Measurements from ENCODE around the gene MAP3K7CL. TPM values are rescaled to one million over a fixed set of nuclear protein-coding genes. Genes with fewer than 3 reads are reported as not detected.

Gene MAP3K7CL
- total RNA-seq, 1 experiment from 2014 or later = 0.15 TPM

GRCh38 chr21:29190923-29191331, 60.5 kb downstream of the MAP3K7CL start:
- DNase-seq (ENCODE audit: low spot score) (no peak), ATAC-seq (no peak)
- no peak overlapping the region for H3K4me3 Mint-ChIP-seq
- H3K36me3 Mint-ChIP-seq = no peaks in the 10 kb centered on the region
- ChIA-PET CTCF (no interaction called here), POLR2A (no interaction called here)
- peaks cover 32% of the 10 kb centered on the region for H3K4me1 Mint-ChIP-seq
- peaks cover 20% of the 10 kb centered on the region for H3K27me3 Mint-ChIP-seq (ENCODE audit: low read depth)
- no peaks in the 10 kb centered on the region for H3K9me3 Mint-ChIP-seq
- H3K27ac Mint-ChIP-seq = no peak overlapping the region
- no peak for TF ChIP-seq ZNF425 (CRISPR knock-in tag; conservative IDR thresholded peaks at IDR 0.05)
- TF ChIP-seq PRDM15 (CRISPR knock-in tag; IDR thresholded peaks at IDR 0.05) = no peak
- no peak for TF ChIP-seq TEAD1 (CRISPR knock-in tag; IDR thresholded peaks at IDR 0.05)
- TF ChIP-seq USF2 (CRISPR knock-in tag; IDR thresholded peaks at IDR 0.05) = no peak
- TF ChIP-seq TCF7 (CRISPR knock-in tag; IDR thresholded peaks at IDR 0.05; ENCODE audit: low read depth) = no peak
- TF ChIP-seq TEAD4 (CRISPR knock-in tag; IDR thresholded peaks at IDR 0.05) = no peak
- no peak for TF ChIP-seq SP1 (CRISPR knock-in tag; conservative IDR thresholded peaks at IDR 0.05)
- TF ChIP-seq AR (CRISPR knock-in tag; IDR thresholded peaks at IDR 0.05) = no peak
- no peak for TF ChIP-seq MYBL2 (CRISPR knock-in tag; IDR thresholded peaks at IDR 0.05)

- CTCF ChIA-PET = interaction anchor here (0.6 kb wide), 1 partner anchor 180 kb away, joined by 3 read pairs; no protein-coding TSS in a partner anchor
- Mint-ChIP-seq H3K27ac (0 out of 2 replicates have a peak overlapping the region, but pooled peaks have one; percentile 20), H3K36me3 (peaks cover 5% of the 10 kb centered on the region; the same call in 1 of the 2 replicates), H3K4me1 (peaks cover 37% of the 10 kb centered on the region), H3K9me3 (peaks cover 12% of the 10 kb centered on the region), H3K27me3 (ENCODE audit: low read depth) (peaks cover 3% of the 10 kb centered on the region; the same call in 1 of the 2 replicates), H3K4me3 (no peak overlapping the region)
- DNase-seq (ENCODE audit: low spot score) (no peak), ATAC-seq (no peak)
- POLR2A ChIA-PET = no interaction called here
- TF ChIP-seq SP1 (CRISPR knock-in tag; conservative IDR thresholded peaks at IDR 0.05) (no peak), NR1H2 (CRISPR knock-in tag; IDR thresholded peaks at IDR 0.05) (no peak), TEAD1 (CRISPR knock-in tag; IDR thresholded peaks at IDR 0.05) (no peak), FOXK1 (CRISPR knock-in tag; IDR thresholded peaks at IDR 0.05) (no peak), SOX15 (CRISPR knock-in tag; IDR thresholded peaks at IDR 0.05) (no peak), CBFB (CRISPR knock-in tag; IDR thresholded peaks at IDR 0.05; ENCODE audit: low read depth) (no peak), FOXJ3 (CRISPR knock-in tag; IDR thresholded peaks at IDR 0.05; ENCODE audit: borderline replicate concordance) (no peak), EMX1 (CRISPR knock-in tag; IDR thresholded peaks at IDR 0.05) (no peak), CREB1 (CRISPR knock-in tag; IDR thresholded peaks at IDR 0.05) (no peak), TEAD4 (CRISPR knock-in tag; IDR thresholded peaks at IDR 0.05) (no peak), USF1 (CRISPR knock-in tag; IDR thresholded peaks at IDR 0.05) (no peak), ZNF425 (CRISPR knock-in tag; conservative IDR thresholded peaks at IDR 0.05) (no peak), MYBL2 (CRISPR knock-in tag; IDR thresholded peaks at IDR 0.05) (no peak), KAT7 (CRISPR knock-in tag; IDR thresholded peaks at IDR 0.05; ENCODE audit: borderline replicate concordance) (no peak), ZNF396 (CRISPR knock-in tag; IDR thresholded peaks at IDR 0.05; ENCODE audit: borderline replicate concordance) (no peak), NFATC4 (CRISPR knock-in tag; IDR thresholded peaks at IDR 0.05) (no peak), JUN (CRISPR knock-in tag; IDR thresholded peaks at IDR 0.05) (no peak), ESRRA (CRISPR knock-in tag; IDR thresholded peaks at IDR 0.05; ENCODE audit: borderline replicate concordance) (no peak), OVOL2 (CRISPR knock-in tag; IDR thresholded peaks at IDR 0.05; ENCODE audit: borderline replicate concordance) (no peak), ZNF121 (CRISPR knock-in tag; IDR thresholded peaks at IDR 0.05) (no peak)
These were observed 62.6 kb downstream of the MAP3K7CL start for GRCh38 chr21:29193072-29193471.

Data from WTC11 (cell line).